HEK293 (cell line): ENCODE data around the gene KRTAP10-6.
A peak's percentile ranks its signal among the peaks of the same experiment; 100 is the strongest.

ENCODE experiments used
- CTCF ChIA-PET: fragments of 350-600 bp; formaldehyde crosslinking; extraction: SDS; loops from one replicate; lab custom pipeline; 2021; ENCODE audit warnings: antibody characterized with exemption; lab: Yijun Ruan, JAX
- POLR2A ChIA-PET: fragments of 300-600 bp; formaldehyde crosslinking; extraction: SDS; loops from one replicate; lab custom pipeline; 2020; ENCODE audit warnings: antibody characterized with exemption, inconsistent platforms; lab: Yijun Ruan, JAX
- H3K27ac ChIP-seq: fragments of 200-500 bp; sonication (Bioruptor generic); 2 replicates; pipeline ENCODE4 v1.5.1; 2014; ENCODE audit warnings: low read depth, low read length, control low read depth, inconsistent platforms; ENCODE audit errors: extremely low read depth
- H3K36me3 ChIP-seq, 2 experiments: fragments of 200-500 bp in 1 of 2; sonication (Bioruptor generic) in 1 of 2; 1 replicate in 1 of 2; 2 replicates in 1 of 2; pipeline ENCODE4 v1.5.1; 2014 to 2017; ENCODE audit warnings: inconsistent platforms in 2 of 2, low read length in 2 of 2; ENCODE audit not compliant: control insufficient read depth in 2 of 2, insufficient read depth in 1 of 2
- H3K4me1 ChIP-seq: fragments of 200-500 bp; sonication (Bioruptor generic); 2 replicates; pipeline ENCODE4 v1.5.1; 2014; ENCODE audit warnings: mild to moderate bottlenecking, low read length, inconsistent platforms; ENCODE audit not compliant: control insufficient read depth, insufficient read depth
- H3K4me3 ChIP-seq: 2 replicates; pipeline ENCODE4 v1.5.1; 2011; ENCODE audit warnings: low read depth, mild to moderate bottlenecking, control low read depth, low read length, moderate library complexity
- H3K9me3 ChIP-seq: fragments of 200-500 bp; sonication (Bioruptor generic); 2 replicates; pipeline ENCODE4 v1.5.1; 2014; ENCODE audit warnings: low read depth, low read length, inconsistent platforms; ENCODE audit not compliant: control insufficient read depth, insufficient read depth
- BCL11A ChIP-seq: fragments of 450-650 bp; formaldehyde crosslinking; IDR thresholded peaks from 2 replicates; pipeline ENCODE4 v1.5.1; 2016; ENCODE audit warnings: low read depth, missing biosample characterization, missing genetic modification characterization
- GFI1B ChIP-seq: fragments of 450-650 bp; formaldehyde crosslinking; IDR thresholded peaks from 2 replicates; pipeline ENCODE4 v1.5.1; 2016; ENCODE audit warnings: missing biosample characterization, missing genetic modification characterization
- KLF8 ChIP-seq: fragments of 450-650 bp; formaldehyde crosslinking; IDR thresholded peaks from 2 replicates; pipeline ENCODE4 v1.5.1; 2016; ENCODE audit warnings: missing biosample characterization, missing genetic modification characterization
- MEIS1 ChIP-seq: sonication (generic); formaldehyde crosslinking; IDR thresholded peaks from 2 replicates; pipeline ENCODE4 v1.8.1; 2022; ENCODE audit warnings: missing genetic modification reagents, mild to moderate bottlenecking, borderline replicate concordance
- RBAK ChIP-seq: fragments of 450-650 bp; formaldehyde crosslinking; IDR thresholded peaks from 2 replicates; pipeline ENCODE4 v1.5.1; 2016; ENCODE audit warnings: missing biosample characterization, missing genetic modification characterization
- SCRT1 ChIP-seq: fragments of 450-650 bp; formaldehyde crosslinking; IDR thresholded peaks from 2 replicates; pipeline ENCODE4 v1.5.1; 2016; ENCODE audit warnings: missing biosample characterization, missing genetic modification characterization, borderline replicate concordance
- SCRT2 ChIP-seq: fragments of 450-650 bp; formaldehyde crosslinking; IDR thresholded peaks from 2 replicates; pipeline ENCODE4 v1.5.1; 2016; ENCODE audit warnings: missing biosample characterization, missing genetic modification characterization
- SETDB1 ChIP-seq: IDR thresholded peaks from one replicate; pipeline ENCODE4 v1.6.1; 2017; ENCODE audit warnings: mild to moderate bottlenecking, low read length, moderate library complexity, mixed read lengths; ENCODE audit not compliant: insufficient read length
- TRIM28 ChIP-seq: IDR thresholded peaks from 2 replicates; pipeline ENCODE4 v1.6.1; 2011; ENCODE audit warnings: low read length, control low read depth, borderline replicate concordance
- ZBTB1 ChIP-seq: fragments of 450-650 bp; formaldehyde crosslinking; IDR thresholded peaks from 2 replicates; pipeline ENCODE4 v1.5.1; 2016; ENCODE audit warnings: missing biosample characterization, missing genetic modification characterization
- ZBTB8A ChIP-seq: fragments of 450-650 bp; formaldehyde crosslinking; IDR thresholded peaks from 2 replicates; pipeline ENCODE4 v1.5.1; 2016; ENCODE audit warnings: missing biosample characterization, missing genetic modification characterization
- ZFP37 ChIP-seq: fragments of 450-650 bp; formaldehyde crosslinking; IDR thresholded peaks from 2 replicates; pipeline ENCODE4 v1.5.1; 2016; ENCODE audit warnings: missing biosample characterization, missing genetic modification characterization
- ZNF133 ChIP-seq: fragments of 450-650 bp; formaldehyde crosslinking; IDR thresholded peaks from 2 replicates; pipeline ENCODE4 v1.5.1; 2016; ENCODE audit warnings: missing biosample characterization, missing genetic modification characterization
- ZNF157 ChIP-seq: fragments of 450-650 bp; formaldehyde crosslinking; IDR thresholded peaks from 2 replicates; pipeline ENCODE4 v1.5.1; 2016; ENCODE audit warnings: missing biosample characterization, missing genetic modification characterization
- ZNF169 ChIP-seq: fragments of 450-650 bp; formaldehyde crosslinking; IDR thresholded peaks from 2 replicates; pipeline ENCODE4 v1.5.1; 2016; ENCODE audit warnings: missing biosample characterization, missing genetic modification characterization
- ZNF184 ChIP-seq: fragments of 450-650 bp; IDR thresholded peaks from 2 replicates; pipeline ENCODE4 v1.5.1; 2018; ENCODE audit warnings: missing biosample characterization, mild to moderate bottlenecking, missing genetic modification characterization
- ZNF311 ChIP-seq: fragments of 450-650 bp; formaldehyde crosslinking; IDR thresholded peaks from 2 replicates; pipeline ENCODE4 v1.5.1; 2017; ENCODE audit warnings: missing biosample characterization, missing genetic modification characterization, borderline replicate concordance
- ZNF394 ChIP-seq: fragments of 450-650 bp; formaldehyde crosslinking; IDR thresholded peaks from 2 replicates; pipeline ENCODE4 v1.5.1; 2016; ENCODE audit warnings: missing biosample characterization, missing genetic modification characterization, mild to moderate bottlenecking, moderate library complexity, borderline replicate concordance
- ZNF529 ChIP-seq: fragments of 450-650 bp; formaldehyde crosslinking; IDR thresholded peaks from 2 replicates; pipeline ENCODE4 v1.5.1; 2017; ENCODE audit warnings: missing genetic modification characterization, missing biosample characterization; ENCODE audit not compliant: insufficient replicate concordance
- ZNF530 ChIP-seq: fragments of 450-650 bp; formaldehyde crosslinking; IDR thresholded peaks from 2 replicates; pipeline ENCODE4 v1.5.1; 2016; ENCODE audit warnings: low read depth, missing biosample characterization, missing genetic modification characterization
- ZNF544 ChIP-seq: fragments of 450-650 bp; formaldehyde crosslinking; IDR thresholded peaks from 2 replicates; pipeline ENCODE4 v1.5.0; 2017; ENCODE audit warnings: missing biosample characterization, missing genetic modification characterization
- ZNF658 ChIP-seq: fragments of 450-650 bp; formaldehyde crosslinking; IDR thresholded peaks from 2 replicates; pipeline ENCODE4; 2016; ENCODE audit warnings: missing biosample characterization, missing genetic modification characterization
- ZSCAN30 ChIP-seq: fragments of 450-650 bp; IDR thresholded peaks from 2 replicates; pipeline ENCODE4 v1.5.1; 2018; ENCODE audit warnings: missing biosample characterization, mild to moderate bottlenecking, missing genetic modification characterization, moderate library complexity
- TF ChIP-seq, protein P1 (sequence below): fragments of 450-650 bp; formaldehyde crosslinking; IDR thresholded peaks from 2 replicates; pipeline ENCODE4 v1.5.1; 2016; ENCODE audit warnings: missing biosample characterization, missing genetic modification characterization
- TF ChIP-seq, protein P2 (sequence below): fragments of 450-650 bp; formaldehyde crosslinking; IDR thresholded peaks from 2 replicates; pipeline ENCODE4 v1.5.1; 2017; ENCODE audit warnings: missing biosample characterization, missing genetic modification characterization
- TF ChIP-seq, protein P3 (sequence below): fragments of 450-650 bp; formaldehyde crosslinking; IDR thresholded peaks from 2 replicates; pipeline ENCODE4 v1.5.1; 2016; ENCODE audit warnings: missing biosample characterization, missing genetic modification characterization
- TF ChIP-seq, protein P4 (sequence below): fragments of 450-650 bp; formaldehyde crosslinking; IDR thresholded peaks from 2 replicates; pipeline ENCODE4 v1.5.1; 2016; ENCODE audit warnings: missing biosample characterization, missing genetic modification characterization

KRTAP10-6 gene

DNA sequence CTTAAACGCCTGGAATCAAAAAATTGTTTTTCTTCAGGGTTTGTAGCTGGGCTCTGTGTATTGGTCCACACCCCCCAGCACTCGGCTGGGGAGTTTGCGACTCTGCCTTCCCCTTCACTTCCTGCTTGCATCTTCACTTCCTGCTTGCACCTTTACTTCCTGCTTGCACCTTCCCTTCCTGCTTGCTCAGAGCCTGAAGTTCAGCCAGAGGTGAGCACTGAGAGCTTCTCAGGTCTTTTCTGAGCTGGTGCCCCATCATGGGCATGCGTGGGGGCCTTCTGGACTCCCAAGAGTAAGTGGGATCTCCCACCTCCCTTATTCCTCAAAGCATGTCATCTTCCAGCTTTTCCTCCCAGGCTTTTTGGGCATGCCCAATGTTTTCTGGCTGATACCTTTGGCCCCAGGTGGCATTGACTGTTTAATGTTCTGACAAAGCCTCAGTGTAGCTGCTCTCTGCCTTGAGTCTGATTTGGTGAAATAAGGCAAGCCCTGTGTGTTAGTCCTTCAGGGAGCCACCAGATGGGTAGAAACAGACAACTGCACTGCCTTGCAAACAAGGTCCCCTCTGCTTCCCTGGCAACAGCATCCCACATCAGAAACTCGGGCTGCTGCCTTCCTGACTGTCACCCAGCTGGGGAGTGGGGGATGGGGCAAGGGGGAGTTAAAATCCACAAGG is 44.5 kb downstream of the KRTAP10-6 start (continued):
- TF ChIP-seq, protein P1, sequence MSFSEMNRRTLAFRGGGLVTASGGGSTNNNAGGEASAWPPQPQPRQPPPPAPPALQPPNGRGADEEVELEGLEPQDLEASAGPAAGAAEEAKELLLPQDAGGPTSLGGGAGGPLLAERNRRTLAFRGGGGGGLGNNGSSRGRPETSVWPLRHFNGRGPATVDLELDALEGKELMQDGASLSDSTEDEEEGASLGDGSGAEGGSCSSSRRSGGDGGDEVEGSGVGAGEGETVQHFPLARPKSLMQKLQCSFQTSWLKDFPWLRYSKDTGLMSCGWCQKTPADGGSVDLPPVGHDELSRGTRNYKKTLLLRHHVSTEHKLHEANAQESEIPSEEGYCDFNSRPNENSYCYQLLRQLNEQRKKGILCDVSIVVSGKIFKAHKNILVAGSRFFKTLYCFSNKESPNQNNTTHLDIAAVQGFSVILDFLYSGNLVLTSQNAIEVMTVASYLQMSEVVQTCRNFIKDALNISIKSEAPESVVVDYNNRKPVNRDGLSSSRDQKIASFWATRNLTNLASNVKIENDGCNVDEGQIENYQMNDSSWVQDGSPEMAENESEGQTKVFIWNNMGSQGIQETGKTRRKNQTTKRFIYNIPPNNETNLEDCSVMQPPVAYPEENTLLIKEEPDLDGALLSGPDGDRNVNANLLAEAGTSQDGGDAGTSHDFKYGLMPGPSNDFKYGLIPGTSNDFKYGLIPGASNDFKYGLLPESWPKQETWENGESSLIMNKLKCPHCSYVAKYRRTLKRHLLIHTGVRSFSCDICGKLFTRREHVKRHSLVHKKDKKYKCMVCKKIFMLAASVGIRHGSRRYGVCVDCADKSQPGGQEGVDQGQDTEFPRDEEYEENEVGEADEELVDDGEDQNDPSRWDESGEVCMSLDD, result no peak
- TF ChIP-seq ZNF658 (tag by site-specific recombination), result no peak
- TF ChIP-seq, all 188 proteins: peak for 0

DNA sequence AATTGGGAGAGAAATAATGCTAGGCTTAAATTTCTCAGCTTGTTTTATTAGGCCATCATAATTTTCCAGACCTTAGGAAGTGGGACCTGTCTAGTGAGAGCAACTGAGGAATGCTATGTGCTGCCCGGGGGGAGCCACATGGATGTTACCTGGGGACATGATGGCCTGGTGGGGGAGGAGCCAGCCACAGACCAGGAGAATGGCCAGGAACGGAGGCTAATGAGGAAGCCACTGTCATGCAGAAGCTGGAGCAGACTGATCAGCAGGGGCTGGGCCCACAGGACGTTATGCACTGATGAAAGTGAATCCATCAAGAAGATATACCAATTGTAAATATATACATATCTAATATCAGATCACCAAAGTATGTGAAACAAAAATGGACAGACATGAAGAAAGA is 47.7 kb downstream of the KRTAP10-6 start:
- no peak overlapping the region for H3K4me3 ChIP-seq
- no peak overlapping the region for H3K27ac ChIP-seq
- H3K9me3 ChIP-seq, result no peaks in the 10 kb centered on the region
- ChIA-PET CTCF (interaction anchor here (1.1 to 1.3 kb wide), 2 partner anchors 34 to 595 kb away, joined by 4 to 6 read pairs; no protein-coding TSS in a partner anchor), POLR2A (no interaction called here)
- TF ChIP-seq ZNF530 (tag by site-specific recombination), result no peak
- TF ChIP-seq ZNF529 (tag by site-specific recombination), result no peak
- TF ChIP-seq ZNF133, result no peak
- no peak for TF ChIP-seq TRIM28
- TF ChIP-seq, protein P2, sequence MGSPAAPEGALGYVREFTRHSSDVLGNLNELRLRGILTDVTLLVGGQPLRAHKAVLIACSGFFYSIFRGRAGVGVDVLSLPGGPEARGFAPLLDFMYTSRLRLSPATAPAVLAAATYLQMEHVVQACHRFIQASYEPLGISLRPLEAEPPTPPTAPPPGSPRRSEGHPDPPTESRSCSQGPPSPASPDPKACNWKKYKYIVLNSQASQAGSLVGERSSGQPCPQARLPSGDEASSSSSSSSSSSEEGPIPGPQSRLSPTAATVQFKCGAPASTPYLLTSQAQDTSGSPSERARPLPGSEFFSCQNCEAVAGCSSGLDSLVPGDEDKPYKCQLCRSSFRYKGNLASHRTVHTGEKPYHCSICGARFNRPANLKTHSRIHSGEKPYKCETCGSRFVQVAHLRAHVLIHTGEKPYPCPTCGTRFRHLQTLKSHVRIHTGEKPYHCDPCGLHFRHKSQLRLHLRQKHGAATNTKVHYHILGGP, result no peak
- TF ChIP-seq MEIS1 (CRISPR knock-in tag), result no peak
- no peak for TF ChIP-seq BCL11A (tag by site-specific recombination)
- TF ChIP-seq ZNF394, result no peak
- TF ChIP-seq GFI1B (tag by site-specific recombination), result no peak
- H3K4me1 ChIP-seq, result no peaks in the 10 kb centered on the region
- H3K36me3 ChIP-seq, result no peaks in the 10 kb centered on the region

DNA sequence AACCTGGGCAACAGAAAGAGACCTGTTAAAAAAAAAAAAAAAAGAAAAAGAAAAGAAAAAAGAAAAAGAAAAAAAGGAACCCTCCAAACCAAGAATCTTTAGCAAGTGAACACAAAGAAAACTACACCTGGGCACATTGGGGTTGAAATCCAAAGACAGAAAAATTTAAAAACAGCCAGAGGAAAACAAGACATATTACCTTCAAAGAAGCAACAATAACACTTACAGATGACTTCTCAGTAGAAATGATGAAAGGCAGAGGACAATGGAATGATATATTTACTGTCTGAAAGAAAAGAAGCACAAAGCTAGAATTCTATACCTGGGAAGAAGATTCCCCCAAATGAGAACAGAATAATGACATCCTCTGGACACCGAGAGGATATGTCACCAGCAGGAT is 49.6 kb downstream of the KRTAP10-6 start:
- no peaks in the 10 kb centered on the region for H3K4me1 ChIP-seq
- ChIA-PET POLR2A (interaction anchor here (0.7 kb wide), 1 partner anchor 265 kb away, joined by 4 read pairs; no protein-coding TSS in a partner anchor), CTCF (no interaction called here)
- no peak overlapping the region for H3K4me3 ChIP-seq
- no peaks in the 10 kb centered on the region for H3K36me3 ChIP-seq
- no peak overlapping the region for H3K27ac ChIP-seq
- H3K9me3 ChIP-seq, result no peaks in the 10 kb centered on the region
- no peak for TF ChIP-seq ZBTB8A (tag by site-specific recombination)
- TF ChIP-seq ZSCAN30 (tag by site-specific recombination), result no peak
- TF ChIP-seq ZBTB1 (tag by site-specific recombination), result no peak
- peak; percentile 91; the same call in 1 of the 2 replicates for TF ChIP-seq TRIM28
- TF ChIP-seq SCRT2, result 0 out of 2 replicates have a peak, but pooled peaks have one; percentile 13
- TF ChIP-seq ZNF311 (tag by site-specific recombination), result no peak
- TF ChIP-seq, protein P3, sequence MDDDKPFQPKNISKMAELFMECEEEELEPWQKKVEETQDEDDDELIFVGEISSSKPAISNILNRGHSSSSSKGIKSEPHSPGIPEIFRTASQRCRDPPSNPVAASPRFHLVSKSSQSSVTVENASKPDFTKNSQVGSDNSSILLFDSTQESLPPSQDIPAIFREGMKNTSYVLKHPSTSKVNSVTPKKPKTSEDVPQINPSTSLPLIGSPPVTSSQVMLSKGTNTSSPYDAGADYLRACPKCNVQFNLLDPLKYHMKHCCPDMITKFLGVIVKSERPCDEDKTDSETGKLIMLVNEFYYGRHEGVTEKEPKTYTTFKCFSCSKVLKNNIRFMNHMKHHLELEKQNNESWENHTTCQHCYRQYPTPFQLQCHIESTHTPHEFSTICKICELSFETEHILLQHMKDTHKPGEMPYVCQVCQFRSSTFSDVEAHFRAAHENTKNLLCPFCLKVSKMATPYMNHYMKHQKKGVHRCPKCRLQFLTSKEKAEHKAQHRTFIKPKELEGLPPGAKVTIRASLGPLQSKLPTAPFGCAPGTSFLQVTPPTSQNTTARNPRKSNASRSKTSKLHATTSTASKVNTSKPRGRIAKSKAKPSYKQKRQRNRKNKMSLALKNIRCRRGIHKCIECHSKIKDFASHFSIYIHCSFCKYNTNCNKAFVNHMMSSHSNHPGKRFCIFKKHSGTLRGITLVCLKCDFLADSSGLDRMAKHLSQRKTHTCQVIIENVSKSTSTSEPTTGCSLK (tag by site-specific recombination), result no peak
- no peak for TF ChIP-seq ZNF169 (tag by site-specific recombination)
- TF ChIP-seq ZFP37 (tag by site-specific recombination), result no peak
- TF ChIP-seq ZNF544 (tag by site-specific recombination), result no peak
- TF ChIP-seq SCRT1, result no peak
- TF ChIP-seq RBAK (tag by site-specific recombination), result no peak
- 0 out of 2 replicates have a peak, but pooled peaks have one; percentile 39 for TF ChIP-seq ZNF184 (tag by site-specific recombination)
- TF ChIP-seq SETDB1, result peak; percentile 88
- peak; percentile 22; the same call in 1 of the 2 replicates for TF ChIP-seq KLF8
- TF ChIP-seq ZNF157 (tag by site-specific recombination), result no peak
- TF ChIP-seq, protein P4, sequence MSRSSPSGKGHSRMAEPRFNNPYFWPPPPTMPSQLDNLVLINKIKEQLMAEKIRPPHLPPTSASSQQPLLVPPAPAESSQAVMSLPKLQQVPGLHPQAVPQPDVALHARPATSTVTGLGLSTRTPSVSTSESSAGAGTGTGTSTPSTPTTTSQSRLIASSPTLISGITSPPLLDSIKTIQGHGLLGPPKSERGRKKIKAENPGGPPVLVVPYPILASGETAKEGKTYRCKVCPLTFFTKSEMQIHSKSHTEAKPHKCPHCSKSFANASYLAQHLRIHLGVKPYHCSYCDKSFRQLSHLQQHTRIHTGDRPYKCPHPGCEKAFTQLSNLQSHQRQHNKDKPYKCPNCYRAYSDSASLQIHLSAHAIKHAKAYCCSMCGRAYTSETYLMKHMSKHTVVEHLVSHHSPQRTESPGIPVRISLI (tag by site-specific recombination), result peak; percentile 87
